Kidney epithelial cell (primary cell): Measurements from ENCODE around the gene LYRM7. TPM values are rescaled to one million over a fixed set of nuclear protein-coding genes. Genes with fewer than 3 reads are reported as not detected.

Source experiments
- DNase-seq: peaks from one replicate; pipeline ENCODE4 v3.0.0-alpha.2; 2010; ENCODE audit warnings: low read depth
- H3K27me3 ChIP-seq: 2 replicates; pipeline ENCODE4 v1.6.0; 2011; ENCODE audit warnings: low read length; ENCODE audit not compliant: control insufficient read depth, insufficient read depth
- H3K36me3 ChIP-seq: 2 replicates; pipeline ENCODE4 v1.5.1; 2011; ENCODE audit warnings: low read length; ENCODE audit not compliant: control insufficient read depth, insufficient read depth
- H3K4me3 ChIP-seq: 2 replicates; pipeline ENCODE4 v1.5.1; 2011; ENCODE audit warnings: low read depth, mild to moderate bottlenecking, control low read depth, low read length
- CTCF ChIP-seq: IDR thresholded peaks from 2 replicates; pipeline ENCODE4 v1.5.1; 2011; ENCODE audit warnings: mild to moderate bottlenecking, moderate library complexity, low read length, control low read depth, inconsistent platforms; ENCODE audit not compliant: insufficient read depth, poor library complexity, severe bottlenecking
- total RNA-seq: library from RNA; depleted of rRNA; stranded (reverse); fragments of >200 nt; gene quantifications from 2 replicates; pipeline ENCODE4 v1.2.3, GENCODE V29; 2015

Gene LYRM7
- total RNA-seq, 1 donor from 2014 or later: 3.8 TPM

- H3K4me3 ChIP-seq: no peak overlapping the region
- no peaks in the 10 kb centered on the region for H3K27me3 ChIP-seq
- no peak for TF ChIP-seq CTCF
- no peak for DNase-seq
- no peaks in the 10 kb centered on the region for H3K36me3 ChIP-seq
Measured at GRCh38 chr5:131147258-131147657, 23.5 kb upstream of the LYRM7 start.

DNA sequence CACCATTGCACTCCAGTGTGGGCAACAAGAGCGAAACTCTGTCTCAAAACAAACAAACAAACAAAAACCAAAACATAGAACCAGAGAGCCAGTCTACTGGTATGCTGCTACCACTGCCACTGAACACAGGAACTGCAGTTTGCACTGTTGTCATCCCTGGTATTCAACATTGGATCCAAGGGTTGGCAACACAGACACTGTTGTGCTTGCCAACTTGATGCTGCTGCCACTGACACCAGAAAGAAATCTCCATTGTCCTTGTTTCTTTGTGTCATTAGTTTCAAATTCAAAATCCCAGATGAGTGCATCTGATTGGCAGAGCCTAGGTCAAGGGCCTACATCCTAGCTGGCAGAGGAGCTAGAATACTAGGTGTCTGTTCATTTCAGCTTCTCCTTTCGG is 21.9 kb upstream of the LYRM7 start:
- Histone ChIP-seq H3K4me3 (no peak overlapping the region), H3K36me3 (no peaks in the 10 kb centered on the region)
- no peak for TF ChIP-seq CTCF

DNA sequence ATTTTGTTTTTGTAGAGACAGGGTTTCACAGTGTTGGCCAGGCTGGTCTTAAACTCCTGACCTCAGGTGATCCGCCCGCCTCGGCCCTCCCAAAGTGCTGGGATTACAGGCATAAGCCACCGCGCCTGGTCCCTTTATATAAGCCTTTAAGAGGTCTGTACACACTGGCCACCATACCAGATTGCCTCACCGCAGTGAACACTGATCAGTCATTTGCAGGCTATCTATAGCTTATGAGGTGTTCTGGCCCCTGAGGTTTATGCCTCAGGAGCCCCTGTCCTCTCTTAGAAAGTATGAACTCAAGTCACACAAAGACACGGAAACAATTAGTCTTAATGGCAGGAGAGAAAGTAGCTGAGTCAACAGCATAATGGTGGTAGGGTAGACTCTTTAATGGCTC is 20.3 kb upstream of the LYRM7 start:
- TF ChIP-seq CTCF: no peak
- DNase-seq: no peak

More for the DNA sequence above, 21.9 kb upstream of the LYRM7 start:
- H3K27me3 ChIP-seq: no peaks in the 10 kb centered on the region
- DNase-seq: no peak

GRCh38 chr5:131151216-131151615 is 19.5 kb upstream of the LYRM7 start:
- no peak for DNase-seq
- H3K36me3 ChIP-seq: no peaks in the 10 kb centered on the region
- H3K4me3 ChIP-seq: no peak overlapping the region
- no peak for TF ChIP-seq CTCF
- no peaks in the 10 kb centered on the region for H3K27me3 ChIP-seq

More for the DNA sequence above, 20.3 kb upstream of the LYRM7 start:
- no peaks in the 10 kb centered on the region for H3K36me3 ChIP-seq
- no peaks in the 10 kb centered on the region for H3K27me3 ChIP-seq
- H3K4me3 ChIP-seq: no peak overlapping the region

DNA sequence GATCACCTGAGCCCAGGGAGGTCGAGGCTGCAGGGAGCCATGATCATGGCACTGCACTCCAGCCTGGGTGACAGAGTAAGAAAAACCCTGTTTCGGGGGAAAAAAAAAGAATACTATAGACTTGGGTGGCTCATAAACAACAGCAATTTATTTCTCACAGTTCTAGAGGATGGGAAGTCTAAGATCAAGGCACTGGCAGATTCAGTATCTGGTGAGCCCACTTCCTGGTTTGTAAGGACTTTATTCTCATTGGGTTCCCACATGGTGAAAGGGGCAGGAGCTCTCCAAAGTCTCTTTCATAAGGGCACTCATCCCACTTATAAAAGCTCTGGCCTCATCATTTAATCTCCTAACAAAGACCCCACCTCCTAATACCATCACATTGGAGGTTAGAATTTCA is 14.4 kb upstream of the LYRM7 start:
- H3K27me3 ChIP-seq: no peaks in the 10 kb centered on the region
- H3K36me3 ChIP-seq: peaks cover 1% of the 10 kb centered on the region
- DNase-seq: no peak
- TF ChIP-seq CTCF: no peak
- no peak overlapping the region for H3K4me3 ChIP-seq

GRCh38 chr5:131156957-131157356 is 13.8 kb upstream of the LYRM7 start:
- DNase-seq: no peak
- Histone ChIP-seq H3K36me3 (peaks cover 1% of the 10 kb centered on the region), H3K4me3 (no peak overlapping the region), H3K27me3 (no peaks in the 10 kb centered on the region)
- TF ChIP-seq CTCF: no peak
